IPS DF 4.7 (cell line): ENCODE results near the gene KIAA0319L.

Experiments
- DNase-seq: peaks from one replicate; pipeline ENCODE4 v3.0.0-alpha.2; 2013; ENCODE audit warnings: low spot score; ENCODE audit errors: extremely low read depth

KIAA0319L gene

DNA sequence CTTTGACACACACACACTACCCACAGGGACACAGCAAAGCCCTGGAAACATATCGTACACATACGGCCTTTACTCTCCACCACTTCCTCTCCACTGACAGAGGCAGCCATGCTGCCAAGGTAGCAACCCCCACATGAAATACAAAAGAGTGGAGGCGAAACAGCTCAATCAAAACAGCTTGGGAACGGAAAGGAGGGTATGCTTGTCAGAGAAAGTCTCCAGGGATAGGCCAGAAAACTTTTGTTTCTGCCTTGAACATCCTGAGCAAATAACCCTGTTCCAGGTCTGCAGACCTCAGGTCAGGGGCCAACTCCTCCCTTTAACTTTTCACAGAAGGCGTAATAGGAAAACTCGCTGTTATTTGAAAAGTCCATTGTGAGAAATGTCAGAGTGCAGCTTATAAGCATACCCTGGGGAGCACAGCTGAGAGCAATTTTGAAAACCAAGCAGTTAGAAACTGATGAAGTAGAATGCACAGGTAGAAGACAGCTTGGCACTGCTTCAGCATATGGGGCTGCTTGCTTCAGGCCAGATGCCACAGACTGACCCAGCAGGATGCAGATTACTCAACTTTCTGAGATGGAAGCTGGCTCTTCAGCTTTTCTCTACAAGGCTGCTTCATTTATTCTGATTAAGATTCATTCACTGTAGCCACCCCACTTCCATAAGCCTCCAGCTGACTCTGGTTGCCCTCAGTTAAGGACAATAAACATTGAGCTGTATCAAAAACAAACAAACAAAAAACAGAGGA is 18.0 kb downstream of the KIAA0319L start:
- DNase-seq, result no peak

DNA sequence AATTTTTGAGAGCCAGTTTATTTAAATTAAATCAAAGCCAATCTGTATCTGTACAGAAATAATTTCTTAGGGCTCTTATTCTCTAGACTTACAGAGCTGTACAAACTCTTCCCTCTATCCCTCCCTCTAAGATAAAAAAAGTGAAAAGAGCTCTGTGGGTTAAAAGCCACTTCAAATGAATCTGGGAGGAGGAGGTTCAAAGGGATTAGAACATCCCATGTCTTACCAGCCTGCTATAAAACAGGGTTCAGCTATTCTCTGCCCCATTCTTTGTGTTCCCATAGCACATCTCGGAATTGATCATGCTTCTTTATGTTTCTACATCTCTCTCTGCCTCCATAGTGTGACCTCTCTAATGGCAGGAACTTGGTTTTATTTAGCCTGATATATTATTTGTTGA is 19.4 kb downstream of the KIAA0319L start:
- no peak for DNase-seq

DNA sequence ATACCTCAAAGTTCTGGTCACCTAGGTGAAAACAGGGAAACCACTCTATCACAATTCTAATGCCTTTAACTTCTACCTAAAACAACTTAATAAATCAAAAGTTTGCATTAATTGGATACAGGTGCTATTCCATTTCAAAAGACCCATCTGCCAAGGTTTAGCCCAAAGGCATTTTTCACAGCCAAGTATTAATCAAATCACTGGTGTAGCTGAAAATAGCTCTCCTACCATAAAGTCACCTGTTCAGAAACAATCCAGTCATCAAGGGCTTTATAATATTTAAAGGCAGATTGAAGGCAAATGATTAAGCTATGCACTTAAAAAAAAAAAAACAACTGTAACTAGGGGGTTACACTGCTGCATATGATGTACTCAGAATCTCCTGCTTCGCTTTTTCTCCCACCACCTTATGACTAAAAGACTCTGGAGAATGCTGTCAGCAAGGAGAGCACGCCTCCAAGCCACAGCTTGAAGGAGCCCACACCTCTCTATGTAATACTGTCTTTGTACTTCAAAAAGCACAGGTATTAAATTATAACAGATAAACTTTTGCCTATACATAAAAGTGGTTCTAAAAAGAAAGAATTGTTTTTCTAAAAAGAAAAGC is 20.5 kb downstream of the KIAA0319L start:
- DNase-seq, result no peak

DNA sequence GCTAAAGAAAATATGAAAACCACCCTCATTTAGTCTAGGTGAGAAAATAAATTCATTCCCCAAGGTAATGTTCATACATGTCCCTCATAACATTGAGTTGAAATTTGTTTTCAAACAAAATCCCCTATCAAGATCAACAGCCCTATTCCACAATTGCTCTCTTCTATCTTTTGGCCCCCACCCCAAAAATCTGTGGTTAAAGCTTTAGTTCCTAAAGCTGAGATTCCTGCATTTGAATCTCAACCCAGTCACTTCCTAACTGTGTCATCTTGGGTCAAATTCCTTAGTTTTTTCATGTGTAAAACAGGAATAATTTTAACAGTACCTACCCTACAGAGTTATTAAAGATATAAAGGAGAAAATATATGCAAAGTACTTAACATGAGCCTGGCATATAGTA is 22.0 kb downstream of the KIAA0319L start:
- no peak for DNase-seq

DNA sequence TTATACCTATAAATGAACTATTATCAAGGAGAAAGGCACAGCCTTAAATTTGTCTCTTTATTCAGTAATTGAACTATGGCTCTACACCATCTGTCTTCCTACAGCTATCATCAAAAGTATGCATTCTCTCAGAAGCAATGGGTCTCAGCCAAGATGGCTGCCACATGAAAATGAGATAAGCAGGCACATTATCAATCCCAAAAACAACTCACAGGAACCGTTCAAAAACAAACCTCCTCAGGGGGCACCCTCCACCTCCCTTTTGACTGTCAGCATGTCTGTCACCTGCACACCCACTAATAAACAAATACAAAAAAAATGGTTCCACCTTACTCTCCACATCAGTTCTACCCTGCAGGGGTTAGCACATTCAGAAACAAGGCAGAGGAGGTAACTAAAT is 23.6 kb downstream of the KIAA0319L start:
- DNase-seq, result no peak

DNA sequence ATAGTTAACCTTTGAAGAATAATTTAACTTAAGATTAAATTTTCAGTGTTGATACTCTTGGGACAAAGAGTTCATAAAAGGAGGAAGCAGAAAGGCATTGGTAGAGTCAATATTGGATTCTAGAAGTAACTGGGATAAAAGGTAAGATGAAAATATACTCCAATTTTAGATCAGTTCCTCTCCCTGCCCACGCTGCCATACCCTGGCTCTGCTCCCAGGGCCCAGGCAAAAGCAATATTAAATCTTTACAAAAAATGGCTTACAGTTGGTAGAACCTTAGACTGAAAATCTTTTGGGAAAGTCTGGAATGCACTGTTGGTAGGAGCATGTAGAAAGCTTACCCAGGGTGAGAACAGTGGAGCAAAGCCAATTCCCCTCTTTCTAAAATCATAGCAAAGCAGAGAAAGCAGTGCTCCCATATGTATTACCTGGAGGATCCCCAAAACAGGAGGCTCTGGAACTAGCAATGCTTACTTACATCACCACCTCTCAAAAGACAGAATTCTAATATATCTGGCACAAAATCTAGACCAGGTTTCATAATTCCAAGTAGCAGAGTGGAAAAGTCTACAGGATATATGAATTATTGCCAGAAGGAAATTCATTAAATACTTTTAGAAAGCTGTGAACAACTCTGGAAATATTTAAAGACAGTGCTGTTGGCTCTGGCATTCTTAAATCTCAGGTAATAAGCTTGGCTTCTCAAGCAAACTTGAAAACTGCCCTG is 24.5 kb downstream of the KIAA0319L start:
- DNase-seq, result no peak

DNA sequence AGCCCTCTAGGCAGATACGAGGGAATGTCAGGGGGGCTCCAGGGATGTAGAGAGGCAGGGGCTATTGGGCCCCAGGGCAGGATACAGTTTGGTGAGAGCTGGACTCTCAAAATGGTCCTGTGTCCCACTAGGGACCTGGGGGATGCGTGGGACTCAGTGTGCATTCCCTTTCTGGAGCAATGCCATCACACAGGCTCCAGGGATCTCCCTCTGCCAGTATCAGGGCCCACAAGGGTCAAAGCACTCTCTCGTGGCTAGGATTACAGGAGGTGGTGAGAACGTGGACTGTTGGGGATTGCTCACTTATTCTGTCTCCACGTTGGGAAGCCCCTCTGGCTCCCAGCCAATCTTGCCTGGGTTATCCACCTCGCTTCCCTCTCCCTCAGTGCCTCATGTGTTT is 25.8 kb downstream of the KIAA0319L start:
- DNase-seq, result no peak

DNA sequence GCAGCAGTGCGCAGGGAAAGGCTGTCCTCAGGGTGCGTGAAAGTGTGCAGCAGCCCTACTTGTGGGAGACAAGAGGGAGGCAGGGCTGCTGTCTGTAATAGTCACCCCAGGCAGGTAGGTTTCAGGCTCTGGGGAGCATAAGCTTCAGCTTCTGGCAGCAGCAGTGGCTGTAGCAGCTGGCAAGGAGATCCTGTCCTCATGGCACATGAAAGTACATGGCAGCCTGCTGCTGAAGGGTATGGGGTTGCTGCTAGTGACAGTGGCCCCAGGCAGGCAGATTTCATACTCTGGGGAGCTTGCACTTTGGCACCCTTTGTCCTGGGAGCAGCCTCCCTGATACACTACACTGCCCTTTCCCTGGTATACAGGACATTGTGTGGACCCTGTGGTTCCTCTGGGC is 26.3 kb downstream of the KIAA0319L start:
- DNase-seq, result no peak

DNA sequence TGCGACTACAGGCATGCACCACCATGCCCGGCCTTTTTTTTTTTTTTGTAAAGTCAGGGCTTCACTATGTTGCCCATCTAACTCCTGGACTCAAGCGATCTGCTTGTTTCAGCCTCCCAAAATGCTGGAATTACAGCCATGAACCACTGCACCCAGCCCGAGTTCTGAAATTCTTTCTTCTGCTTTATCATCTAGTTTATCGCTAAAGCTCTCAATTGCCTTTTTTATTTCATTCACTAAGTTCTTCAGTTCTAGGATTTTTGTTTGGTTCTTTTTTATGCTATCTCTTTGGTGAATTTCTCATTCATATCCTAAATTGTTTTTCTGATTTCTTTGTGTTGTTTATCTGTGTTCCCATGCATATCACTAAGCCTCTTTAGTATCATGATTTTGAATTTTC is 27.0 kb downstream of the KIAA0319L start:
- no peak for DNase-seq

DNA sequence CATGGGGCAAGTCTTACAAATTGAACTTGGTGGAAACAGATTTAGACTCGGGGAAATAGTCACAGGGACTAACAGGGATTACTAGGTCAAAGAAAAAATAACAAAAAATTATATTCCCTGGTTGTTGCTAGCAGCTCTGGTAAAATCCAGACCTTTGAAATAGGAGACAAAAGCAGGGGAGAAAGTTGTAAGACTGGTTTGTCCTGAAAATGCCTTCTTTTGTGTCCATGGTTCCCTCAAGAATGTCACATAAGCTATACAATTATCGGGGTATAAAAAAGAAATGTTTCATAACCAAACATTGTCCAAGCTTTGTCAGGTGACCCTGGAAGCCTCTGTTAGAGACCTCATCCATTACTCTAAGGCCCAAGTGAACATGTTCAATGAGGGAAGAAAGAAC is 33.1 kb downstream of the KIAA0319L start:
- DNase-seq, result no peak

DNA sequence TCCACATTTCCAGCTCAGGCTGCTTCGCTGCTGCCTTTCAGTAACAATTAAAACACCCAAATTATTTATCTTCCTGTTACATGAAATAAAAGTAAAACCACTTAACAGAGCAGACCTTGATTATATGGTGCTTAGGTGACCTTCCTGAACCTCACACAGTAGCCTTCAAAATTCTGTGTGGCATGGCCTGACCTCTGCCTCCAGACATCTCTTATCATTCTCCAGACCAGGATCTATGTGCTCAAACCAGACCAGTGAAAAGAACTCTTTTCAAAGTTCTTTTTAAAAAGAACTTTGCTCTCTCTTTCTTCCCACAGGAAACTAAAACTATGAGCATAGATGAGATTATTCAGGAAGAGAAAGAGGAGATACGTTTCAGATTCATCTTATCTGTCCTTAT is 37.8 kb downstream of the KIAA0319L start:
- DNase-seq, result no peak

DNA sequence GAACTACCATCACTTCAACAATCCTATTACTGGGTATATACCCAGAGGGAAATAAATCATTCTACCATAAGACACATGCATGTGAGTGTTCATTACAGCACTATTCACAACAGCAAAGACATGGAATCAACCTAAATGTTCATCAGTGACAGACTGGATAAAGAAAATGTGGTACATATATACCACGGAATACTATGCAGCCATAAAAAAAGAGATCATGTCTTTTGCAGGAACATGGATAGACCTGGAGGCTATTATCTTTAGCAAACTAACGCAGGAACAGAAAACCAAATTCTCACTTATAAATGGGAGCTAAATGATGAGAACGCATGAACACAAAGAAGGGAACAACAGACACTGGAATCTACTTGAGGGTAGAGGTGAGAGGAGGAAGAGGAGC is 39.0 kb downstream of the KIAA0319L start:
- no peak for DNase-seq

DNA sequence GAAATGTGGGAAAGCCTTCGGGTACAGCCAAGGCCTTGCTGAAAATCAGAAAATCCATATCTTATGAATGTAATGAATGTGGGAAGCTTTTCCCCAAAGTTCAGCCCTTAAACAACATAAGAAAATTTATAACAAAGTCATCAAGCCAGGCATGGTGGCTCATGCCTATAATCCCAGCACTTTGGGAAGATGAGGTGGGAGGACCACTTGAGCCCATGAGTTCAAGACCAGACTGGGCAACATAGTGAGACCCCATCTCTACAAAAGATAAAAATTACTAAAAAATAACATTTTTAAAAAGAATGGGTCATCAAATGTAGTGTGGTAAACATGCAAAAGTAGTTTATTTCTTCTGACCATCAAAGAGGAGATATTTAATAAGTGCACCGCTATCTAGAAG is 45.9 kb downstream of the KIAA0319L start:
- no peak for DNase-seq

DNA sequence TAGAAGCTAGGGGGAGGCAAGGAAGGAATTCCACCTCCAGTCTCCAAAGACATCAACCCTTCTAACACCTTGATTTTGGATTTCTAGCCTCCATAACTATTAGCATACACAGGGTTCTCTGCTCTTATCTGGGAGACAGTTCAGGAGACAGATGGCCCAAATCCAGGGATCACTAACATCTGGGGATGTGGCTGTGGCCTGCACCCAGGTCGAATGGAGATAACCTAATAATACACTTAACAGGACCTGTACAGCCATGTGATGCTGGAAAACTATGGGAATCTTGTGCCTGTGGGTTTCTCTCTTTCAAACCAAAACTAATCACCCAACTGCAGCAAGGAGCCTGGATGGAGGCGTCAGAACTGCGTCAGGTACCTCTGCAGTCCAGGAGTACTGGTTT is 47.6 kb downstream of the KIAA0319L start:
- DNase-seq, result no peak

DNA sequence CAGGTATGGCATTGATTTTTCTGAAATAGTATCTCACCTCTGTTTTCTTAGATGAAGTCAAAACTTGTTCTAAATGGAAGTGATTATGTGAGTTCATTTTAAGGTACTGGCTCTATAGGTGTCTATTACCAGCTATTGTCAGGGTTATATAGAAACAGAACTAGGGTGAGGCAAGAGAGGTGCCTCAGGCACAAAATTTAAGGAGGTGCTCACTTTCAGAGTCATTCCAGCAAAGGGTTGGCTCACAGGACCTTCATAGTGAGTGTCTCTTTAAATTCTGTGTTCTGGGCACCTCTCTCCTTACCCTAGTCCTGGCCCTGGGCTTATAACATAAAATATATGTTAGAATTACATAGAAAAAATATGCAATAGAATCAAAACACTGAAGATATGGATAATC is 49.3 kb downstream of the KIAA0319L start:
- no peak for DNase-seq

DNA sequence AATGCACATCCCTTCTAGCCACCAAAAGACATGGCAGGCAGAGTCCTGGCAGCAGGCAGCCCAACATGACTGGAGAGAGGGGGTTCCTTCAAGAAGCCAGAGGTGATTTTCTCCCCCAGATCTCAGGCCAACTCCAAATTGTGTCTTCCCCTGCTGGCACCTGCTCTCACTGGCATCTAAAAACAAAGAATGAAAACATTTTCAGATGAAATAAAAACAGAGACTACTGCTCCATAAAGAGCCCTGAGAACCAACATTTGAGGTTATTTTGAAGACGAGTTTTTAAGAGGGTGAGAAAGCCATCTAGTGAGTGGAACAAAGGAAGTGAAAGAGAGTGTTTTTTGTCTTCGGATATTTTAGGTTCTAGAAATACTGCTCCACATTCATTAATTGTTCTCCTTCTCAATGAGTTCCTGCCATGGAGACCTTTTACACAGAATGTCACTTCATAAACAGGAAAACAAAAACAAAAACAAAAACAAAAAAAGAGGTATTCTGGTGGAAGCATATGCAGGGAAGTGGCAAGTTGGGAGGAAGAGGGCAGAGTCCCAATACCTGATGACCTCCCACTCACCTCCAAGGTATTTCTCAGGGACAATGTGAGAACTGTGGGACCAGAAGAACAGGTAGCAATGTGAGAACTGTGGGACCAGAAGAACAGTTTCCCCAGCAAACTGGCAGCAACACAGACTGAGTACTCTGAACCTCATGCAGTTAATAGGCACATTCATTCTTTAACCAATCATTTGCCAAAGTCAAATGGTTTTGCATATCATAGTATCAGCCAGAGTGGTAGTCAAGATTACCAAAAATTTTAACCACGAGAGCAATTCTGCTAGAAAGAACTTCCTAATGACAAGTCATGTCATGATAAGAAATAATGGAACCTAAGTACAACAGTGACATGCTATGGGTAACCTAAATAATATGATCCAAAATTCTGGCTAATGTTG is 50.0 kb downstream of the KIAA0319L start:
- DNase-seq, result no peak

DNA sequence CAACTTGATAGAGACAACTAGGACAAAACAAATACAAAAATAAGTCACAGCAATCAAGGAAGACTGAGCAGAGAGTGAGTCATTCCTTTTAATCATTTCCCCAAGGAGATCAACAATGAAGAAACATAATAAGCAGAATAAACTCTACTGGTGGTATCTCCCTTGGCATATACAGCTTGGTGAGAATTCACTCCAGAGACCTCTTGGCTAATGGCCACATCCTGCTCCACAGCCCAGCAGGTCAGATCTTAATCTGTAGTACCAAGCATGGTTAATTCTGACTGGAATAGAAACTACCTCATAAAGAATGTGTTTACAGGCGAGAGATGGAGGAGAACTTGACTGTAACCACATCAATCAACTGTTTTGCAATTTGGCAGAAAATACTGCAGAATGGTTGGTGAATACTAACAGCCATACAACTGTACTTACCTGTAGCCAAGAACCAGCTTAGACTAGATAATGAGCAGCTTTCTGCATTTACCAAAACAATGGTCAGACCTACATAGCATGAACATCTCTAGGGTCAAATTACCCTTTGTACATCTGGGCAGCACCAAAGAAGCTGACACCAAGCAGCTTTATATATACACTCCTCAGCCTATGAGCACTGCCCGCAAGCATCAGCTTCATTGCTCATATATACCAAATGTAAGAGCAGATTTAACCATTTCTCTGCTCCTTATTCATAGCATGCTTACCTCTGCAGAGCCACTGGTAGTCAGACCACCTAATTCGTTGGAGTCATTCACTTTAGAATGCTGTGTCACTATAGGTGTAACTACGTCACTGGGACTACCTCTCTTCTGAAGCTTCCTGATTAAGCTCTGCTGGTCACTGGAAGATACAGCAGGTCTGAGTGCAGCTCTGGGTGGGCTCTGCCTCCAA is 51.0 kb downstream of the KIAA0319L start:
- DNase-seq, result no peak

DNA sequence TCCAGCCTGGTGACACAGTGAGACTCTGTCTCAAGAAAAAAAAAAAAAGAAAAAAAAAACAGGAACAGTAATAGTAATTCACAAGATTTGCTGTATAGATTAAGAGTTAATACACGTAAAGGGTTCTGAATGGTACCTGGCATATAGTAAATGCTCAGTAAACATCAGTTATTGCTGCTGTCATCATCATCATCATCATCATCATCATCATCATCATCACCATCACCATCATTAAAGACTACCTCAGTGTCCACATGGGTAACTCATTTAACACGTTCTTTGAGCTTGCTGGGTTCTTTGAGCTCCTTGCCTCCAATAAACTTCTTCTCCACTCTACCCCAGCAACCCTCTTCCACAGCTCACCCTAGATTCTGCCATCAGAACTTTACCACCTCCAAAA is 55.0 kb downstream of the KIAA0319L start:
- DNase-seq, result no peak

DNA sequence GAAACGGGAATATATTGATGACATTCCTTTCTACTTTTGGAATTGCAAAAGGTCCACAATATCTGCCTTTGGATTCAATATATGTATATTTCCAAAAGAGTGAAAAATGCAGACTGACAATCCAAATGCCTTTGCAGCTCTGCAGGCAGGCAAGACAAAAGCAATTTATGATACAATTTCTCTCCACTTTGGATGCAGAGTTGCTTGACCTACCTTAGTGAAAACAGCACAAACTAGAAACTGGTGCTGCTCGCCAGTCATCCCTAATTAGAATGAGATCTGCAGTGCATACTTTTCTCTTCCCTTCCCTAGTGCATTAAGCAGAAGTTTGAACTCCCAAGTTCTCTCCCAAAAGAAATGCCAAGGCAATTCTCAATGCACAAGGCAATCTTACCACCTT is 56.8 kb downstream of the KIAA0319L start:
- no peak for DNase-seq

DNA sequence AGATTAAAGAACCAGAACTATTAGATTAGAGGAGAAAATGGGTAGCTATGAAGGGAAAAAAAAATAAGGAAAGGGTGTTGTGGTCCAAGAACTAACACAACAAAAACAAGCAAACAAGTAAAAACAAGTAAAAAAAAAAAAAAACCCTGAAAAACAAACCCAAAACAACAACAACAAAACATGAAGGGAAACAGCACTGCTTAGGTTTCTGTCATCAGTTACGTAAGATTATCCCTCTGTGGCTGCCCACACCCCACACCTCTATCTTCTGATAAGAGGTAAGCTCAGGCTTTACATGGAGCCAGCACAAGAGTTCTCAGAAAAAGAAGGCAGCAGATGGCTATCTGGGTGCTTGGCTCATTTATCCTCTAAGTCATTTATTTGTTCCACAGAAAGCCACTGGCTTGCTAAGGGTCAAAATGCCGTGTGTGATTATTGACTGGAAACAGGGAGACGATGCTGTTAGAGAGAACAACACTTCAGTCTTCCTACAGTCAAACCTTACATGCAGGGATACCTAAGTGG is 57.5 kb downstream of the KIAA0319L start:
- no peak for DNase-seq
